Thyroid gland (tissue), 4 donors: ENCODE data around the gene DMRT1.

Source experiments
- POLR2A ChIP-seq, 2 donors: fragments of 450-650 bp; IDR thresholded peaks; one replicate each; pipeline ENCODE4 v1.6.1; 2017; ENCODE audit warnings: antibody characterized with exemption in 2 of 2, mild to moderate bottlenecking in 2 of 2, moderate library complexity in 1 of 2
- TF ChIP-seq, protein P1 (sequence below), 6 experiments: fragments of 200-600 bp in 3 of 6; fragments of 450-650 bp in 3 of 6; sonication (generic) in 3 of 6; IDR thresholded peaks; one replicate each; pipeline ENCODE4 v1.5.1; 2016 to 2019; ENCODE audit warnings: antibody characterized with exemption in 6 of 6, mild to moderate bottlenecking in 2 of 6, inconsistent platforms in 1 of 6, moderate library complexity in 1 of 6

- TF ChIP-seq POLR2A (IDR thresholded peaks at IDR 0.05) = no peak
- TF ChIP-seq, protein P1, sequence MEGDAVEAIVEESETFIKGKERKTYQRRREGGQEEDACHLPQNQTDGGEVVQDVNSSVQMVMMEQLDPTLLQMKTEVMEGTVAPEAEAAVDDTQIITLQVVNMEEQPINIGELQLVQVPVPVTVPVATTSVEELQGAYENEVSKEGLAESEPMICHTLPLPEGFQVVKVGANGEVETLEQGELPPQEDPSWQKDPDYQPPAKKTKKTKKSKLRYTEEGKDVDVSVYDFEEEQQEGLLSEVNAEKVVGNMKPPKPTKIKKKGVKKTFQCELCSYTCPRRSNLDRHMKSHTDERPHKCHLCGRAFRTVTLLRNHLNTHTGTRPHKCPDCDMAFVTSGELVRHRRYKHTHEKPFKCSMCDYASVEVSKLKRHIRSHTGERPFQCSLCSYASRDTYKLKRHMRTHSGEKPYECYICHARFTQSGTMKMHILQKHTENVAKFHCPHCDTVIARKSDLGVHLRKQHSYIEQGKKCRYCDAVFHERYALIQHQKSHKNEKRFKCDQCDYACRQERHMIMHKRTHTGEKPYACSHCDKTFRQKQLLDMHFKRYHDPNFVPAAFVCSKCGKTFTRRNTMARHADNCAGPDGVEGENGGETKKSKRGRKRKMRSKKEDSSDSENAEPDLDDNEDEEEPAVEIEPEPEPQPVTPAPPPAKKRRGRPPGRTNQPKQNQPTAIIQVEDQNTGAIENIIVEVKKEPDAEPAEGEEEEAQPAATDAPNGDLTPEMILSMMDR (IDR thresholded peaks at IDR 0.05) = no peak
Observed at GRCh38 chr9:1002678-1003077, 161.2 kb downstream of the DMRT1 start.
